Transverse colon (tissue), 4 donors: ENCODE results near the gene ARHGAP22. TPM values are rescaled to one million over a fixed set of nuclear protein-coding genes. Genes with fewer than 3 reads are reported as not detected.

Source experiments
- DNase-seq: peaks from one replicate; pipeline ENCODE4 v3.0.0-alpha.2; 2019
- H3K27ac ChIP-seq, 4 donors: fragments of 200-600 bp; sonication (generic); 2 replicates each; pipeline ENCODE4 v1.5.1; 2016 to 2018; ENCODE audit warnings: inconsistent platforms in 4 of 4
- H3K27me3 ChIP-seq: fragments of 200-600 bp; sonication (generic); 2 replicates; pipeline ENCODE4 v1.5.1; 2017; ENCODE audit warnings: inconsistent platforms
- H3K36me3 ChIP-seq, 4 donors: fragments of 200-600 bp; sonication (generic); 2 replicates each; pipeline ENCODE4 v1.5.1; 2017 to 2019; ENCODE audit warnings: inconsistent platforms in 4 of 4
- H3K4me1 ChIP-seq, 4 donors: fragments of 200-600 bp; sonication (generic); 2 replicates each; pipeline ENCODE4 v1.5.1; 2017 to 2020; ENCODE audit warnings: inconsistent platforms in 4 of 4
- H3K4me3 ChIP-seq, 4 donors: fragments of 200-600 bp; sonication (generic); 1 replicate in 1 of 4; 2 replicates in 3 of 4; pipeline versions ENCODE4 v1.5.1 to v1.6.1; 2017 to 2019; ENCODE audit warnings: inconsistent platforms in 4 of 4
- H3K9me3 ChIP-seq, 2 donors: fragments of 200-600 bp; sonication (generic); 2 replicates each; pipeline ENCODE4 v1.5.1; 2017 to 2019; ENCODE audit warnings: inconsistent platforms in 2 of 2
- CTCF ChIP-seq, 5 experiments: fragments of 200-600 bp in 3 of 5; fragments of 450-650 bp in 2 of 5; sonication (generic) in 3 of 5; IDR thresholded peaks; 1 replicate in 2 of 5; 2 replicates in 3 of 5; pipeline ENCODE4 v1.5.1; 2016 to 2017; ENCODE audit warnings: antibody characterized with exemption in 5 of 5, inconsistent platforms in 3 of 5, mild to moderate bottlenecking in 2 of 5, moderate library complexity in 1 of 5
- EP300 ChIP-seq: sonication (generic); formaldehyde crosslinking; IDR thresholded peaks from one replicate; pipeline ENCODE4 v1.6.1; 2017; ENCODE audit warnings: antibody characterized with exemption, low read depth
- POLR2A ChIP-seq: fragments of 450-650 bp; IDR thresholded peaks from one replicate; pipeline ENCODE4 v1.6.1; 2016; ENCODE audit warnings: antibody characterized with exemption, mild to moderate bottlenecking, moderate library complexity
- POLR2AphosphoS5 ChIP-seq, 3 donors: sonication (generic); formaldehyde crosslinking; IDR thresholded peaks; one replicate each; pipeline ENCODE4 v1.6.1; 2016; ENCODE audit warnings: antibody characterized with exemption in 3 of 3
- WGBS, 2 donors: methylation state at CpG; one replicate each; pipeline ENCODE4 v1.1.5; 2018; ENCODE audit warnings: low coverage in 1 of 2; 5-methylcytosine and 5-hydroxymethylcytosine counted together
- in situ Hi-C, 4 donors: fragments of 200-750 bp; cut with MboI; loops; one replicate each; pipeline versions ENCODE4 v1.15.0 to v1.15.1; 2017; ENCODE audit warnings: low sequenced_read_pairs in 3 of 4, low pct_ligation_motif_present in 1 of 4, low pct_unique_long_range_greater_than_20kb in 1 of 4
- intact Hi-C: fragments of 100-400 bp; cut with DNase I; formaldehyde crosslinking; loops from one replicate; pipeline ENCODE4 v1.15.1; 2023; ENCODE audit warnings: low total_unique reads
- total RNA-seq, 4 donors: library from RNA; depleted of rRNA; stranded (reverse); fragments of >200 nt; gene quantifications; one replicate each; pipeline ENCODE4 v1.1.0, GENCODE V29; 2016

ARHGAP22 gene
- total RNA-seq, 4 donors from 2014 or later, result 1.4 to 3.4 (median 1.7) TPM; not detected in 1

DNA sequence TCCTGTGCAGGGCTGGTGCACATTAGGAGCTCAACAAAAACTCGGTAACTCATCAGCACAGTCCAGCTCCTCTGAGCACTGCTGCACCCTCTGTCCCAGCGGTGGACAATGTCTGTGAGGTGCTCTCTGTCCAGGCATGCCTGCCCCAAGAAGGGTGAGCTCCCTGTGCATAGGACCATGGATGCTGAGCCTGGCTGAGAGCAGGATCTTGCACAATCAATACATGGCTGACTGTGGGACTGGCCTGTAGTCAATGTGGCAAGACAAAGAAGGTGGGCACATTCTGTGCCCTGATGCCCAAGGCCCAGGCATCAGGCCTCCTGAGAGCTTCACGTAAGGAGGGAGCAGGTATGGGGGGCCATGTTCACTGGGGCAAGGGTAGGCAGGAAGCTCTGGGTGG lies 17.1 kb downstream of the ARHGAP22 start:
- no peak overlapping the region for H3K27ac ChIP-seq
- H3K27me3 ChIP-seq, result no peaks in the 10 kb centered on the region
- H3K9me3 ChIP-seq, result no peaks in the 10 kb centered on the region
- WGBS, 2 donors, result 95% methylated on average over 3 of the region's 3 CpGs; no CpG with 5 or more reads in 1 of the 2 donors
- intact Hi-C loops, result no loop called here
- H3K4me3 ChIP-seq, result no peak overlapping the region
- no peaks in the 10 kb centered on the region for H3K36me3 ChIP-seq
- in situ Hi-C loops, result no loop called here
- no peak for DNase-seq
- no peaks in the 10 kb centered on the region for H3K4me1 ChIP-seq
- no peak for TF ChIP-seq CTCF (IDR thresholded peaks at IDR 0.05)
- no peak for TF ChIP-seq POLR2A
- TF ChIP-seq EP300, result no peak
- no peak for TF ChIP-seq POLR2AphosphoS5 (IDR thresholded peaks at IDR 0.05)

GRCh38 chr10:48587101-48587500 lies 17.8 kb downstream of the ARHGAP22 start:
- Histone ChIP-seq H3K27me3 (no peaks in the 10 kb centered on the region), H3K9me3 (no peaks in the 10 kb centered on the region), H3K4me1 (no peaks in the 10 kb centered on the region), H3K4me3 (no peak overlapping the region), H3K27ac (no peak overlapping the region), H3K36me3 (no peaks in the 10 kb centered on the region)
- intact Hi-C loops (no loop called here), in situ Hi-C loops (no loop called here)
- DNase-seq, result no peak
- 53% methylated on average over 2 of the region's 2 CpGs; no CpG with 5 or more reads in 1 of the 2 donors for WGBS, 2 donors
- TF ChIP-seq POLR2AphosphoS5 (IDR thresholded peaks at IDR 0.05) (no peak), POLR2A (no peak), EP300 (no peak), CTCF (IDR thresholded peaks at IDR 0.05) (no peak)

- H3K9me3 ChIP-seq, result no peaks in the 10 kb centered on the region
- no peaks in the 10 kb centered on the region for H3K36me3 ChIP-seq
- no peak overlapping the region for H3K27ac ChIP-seq
- in situ Hi-C loops, result no loop called here
- intact Hi-C loops, result no loop called here
- H3K4me1 ChIP-seq, result peaks cover 0 to 14% (median 4%) of the 10 kb centered on the region in 4 donors
- H3K27me3 ChIP-seq, result no peaks in the 10 kb centered on the region
- TF ChIP-seq CTCF (IDR thresholded peaks at IDR 0.05) (no peak), POLR2AphosphoS5 (IDR thresholded peaks at IDR 0.05) (no peak), EP300 (no peak), POLR2A (no peak)
- 89% methylated on average over 10 of the region's 10 CpGs; no CpG with 5 or more reads in 1 of the 2 donors for WGBS, 2 donors
- no peak overlapping the region for H3K4me3 ChIP-seq
- DNase-seq, result no peak
Measured at GRCh38 chr10:48582970-48583369, 21.9 kb downstream of the ARHGAP22 start.

DNA sequence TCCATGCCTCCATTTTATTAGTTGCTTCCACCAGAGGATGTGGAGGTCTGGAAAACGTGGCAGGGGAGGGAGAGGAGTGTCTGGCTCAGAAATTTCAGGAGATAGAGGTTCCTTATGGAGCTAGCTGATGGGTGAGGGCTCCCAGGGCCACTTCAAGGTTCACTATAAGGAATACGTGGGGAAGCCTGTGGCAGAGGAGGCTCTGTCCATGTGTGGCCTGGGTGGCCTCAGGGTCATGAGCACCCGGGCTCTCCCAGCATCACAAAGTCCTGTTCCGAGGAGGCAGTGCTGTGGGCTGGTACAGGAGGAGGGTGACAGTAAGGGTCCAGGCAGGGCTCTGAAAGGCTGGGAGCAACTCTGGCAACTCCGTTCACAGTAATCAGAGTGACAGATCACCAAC lies 24.6 kb downstream of the ARHGAP22 start:
- intact Hi-C loops (no loop called here), in situ Hi-C loops (no loop called here)
- Histone ChIP-seq H3K27me3 (no peaks in the 10 kb centered on the region), H3K36me3 (no peaks in the 10 kb centered on the region), H3K27ac (peak overlapping the region in 2 of 4 donors; percentile 25 to 56), H3K9me3 (no peaks in the 10 kb centered on the region), H3K4me3 (no peak overlapping the region), H3K4me1 (peaks cover 0 to 14% (median 4%) of the 10 kb centered on the region in 4 donors)
- TF ChIP-seq POLR2A (no peak), CTCF (IDR thresholded peaks at IDR 0.05) (no peak), POLR2AphosphoS5 (IDR thresholded peaks at IDR 0.05) (no peak), EP300 (no peak)
- no peak for DNase-seq
- WGBS, 2 donors, result 67 to 81% methylated on average over 2 to 5 of the region's 5 CpGs
